Measurements from ENCODE around the gene MADD.

Gene MADD

DNA sequence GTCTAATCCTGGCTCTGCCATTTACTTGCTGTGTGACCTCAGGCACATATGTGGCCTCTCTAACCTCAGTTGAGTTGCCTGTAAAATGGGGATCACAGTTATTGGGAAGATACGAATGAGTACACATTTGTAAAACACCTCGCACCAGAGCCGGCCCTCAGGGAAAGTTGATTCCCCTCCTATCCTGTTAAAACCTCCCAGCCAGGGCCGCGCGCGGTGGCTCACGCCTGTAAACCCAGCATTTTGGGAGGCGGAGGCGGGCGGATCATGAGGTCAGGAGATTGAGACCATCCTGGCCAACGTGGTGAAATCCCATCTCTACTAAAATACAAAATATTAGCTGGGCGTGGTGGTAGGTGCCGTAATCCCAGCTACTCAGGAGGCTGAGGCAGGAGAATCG, 90.4 kb downstream of the MADD start:
- no peak for DNase-seq

DNA sequence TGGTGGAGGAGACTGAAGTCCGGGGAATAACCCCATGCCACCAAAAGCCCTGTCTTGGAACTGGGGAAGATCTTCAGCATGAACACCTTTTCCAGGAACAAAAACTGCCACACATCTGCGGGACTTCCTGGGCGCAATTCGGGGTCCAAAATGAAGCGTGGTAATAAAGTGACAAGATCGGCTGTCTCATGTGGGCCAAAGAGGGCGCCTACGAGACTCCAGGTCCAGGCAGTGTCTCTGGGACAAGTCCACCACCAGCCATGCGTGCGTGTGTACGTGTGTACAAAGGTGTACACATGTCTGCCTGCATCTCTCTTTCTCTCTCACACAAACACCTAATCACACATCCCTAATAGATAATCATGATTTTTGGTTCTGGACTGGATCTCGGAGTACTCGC, 91.5 kb downstream of the MADD start:
- DNase-seq: no peak

DNA sequence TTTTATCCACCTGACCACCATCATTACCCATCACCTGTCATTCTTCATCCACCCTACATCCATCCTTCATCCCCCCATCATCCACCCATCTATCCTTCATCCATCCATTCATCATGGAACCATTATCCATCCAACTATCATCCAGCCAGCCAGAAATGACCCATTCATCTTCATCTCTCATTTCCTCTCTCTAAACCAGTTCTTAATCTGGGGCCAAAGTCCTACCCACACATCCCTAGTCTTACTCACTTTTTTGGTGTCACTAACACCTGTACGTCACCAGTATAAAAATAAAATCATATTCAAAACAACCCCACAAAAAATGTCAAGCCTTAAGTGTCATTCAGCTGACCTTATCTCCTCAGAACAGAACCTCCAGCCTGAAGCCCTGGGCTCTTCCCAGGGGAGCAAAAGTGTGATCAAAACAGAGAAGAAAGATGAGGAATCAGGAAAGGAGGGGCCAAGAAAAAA, 96.1 kb downstream of the MADD start:
- DNase-seq: no peak

DNA sequence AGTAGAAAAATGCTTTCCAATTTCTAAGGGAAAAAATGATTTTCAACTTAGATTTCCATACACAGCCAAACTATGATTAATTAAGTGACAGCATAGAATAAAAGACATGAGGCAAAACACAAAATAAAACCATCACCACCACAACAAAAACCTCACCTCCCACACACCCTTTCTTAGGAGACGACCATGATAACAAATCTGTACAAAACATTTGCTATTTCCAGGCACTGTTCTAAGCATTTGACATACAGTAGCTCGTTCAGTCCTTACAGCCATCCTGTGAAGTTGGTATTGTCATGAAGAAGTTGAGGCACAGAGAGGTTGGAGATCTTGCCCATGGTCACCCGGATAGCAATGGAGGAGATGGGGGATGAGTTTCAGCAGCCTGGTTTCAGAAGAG, 99.7 kb downstream of the MADD start:
- DNase-seq: no peak

DNA sequence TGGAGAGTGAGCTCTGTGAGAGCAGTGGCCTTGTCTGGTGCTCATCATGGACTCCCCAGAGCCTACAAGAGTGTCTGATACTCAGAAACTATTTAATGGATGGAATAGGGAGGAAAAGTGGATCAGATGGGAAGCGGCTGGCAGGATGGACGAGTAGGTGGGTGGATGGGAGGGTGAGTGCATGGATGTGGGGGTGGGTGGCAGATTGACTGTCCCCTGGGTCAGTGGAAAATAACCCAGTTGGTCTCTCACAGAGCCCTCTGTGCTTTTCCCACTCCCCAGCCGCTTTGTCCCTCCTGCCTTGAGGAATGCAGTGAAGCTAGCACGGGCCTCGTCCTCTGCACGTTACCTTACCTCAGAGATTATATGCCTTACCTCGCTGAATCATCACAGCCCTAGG, 102.5 kb downstream of the MADD start:
- no peak for DNase-seq

DNA sequence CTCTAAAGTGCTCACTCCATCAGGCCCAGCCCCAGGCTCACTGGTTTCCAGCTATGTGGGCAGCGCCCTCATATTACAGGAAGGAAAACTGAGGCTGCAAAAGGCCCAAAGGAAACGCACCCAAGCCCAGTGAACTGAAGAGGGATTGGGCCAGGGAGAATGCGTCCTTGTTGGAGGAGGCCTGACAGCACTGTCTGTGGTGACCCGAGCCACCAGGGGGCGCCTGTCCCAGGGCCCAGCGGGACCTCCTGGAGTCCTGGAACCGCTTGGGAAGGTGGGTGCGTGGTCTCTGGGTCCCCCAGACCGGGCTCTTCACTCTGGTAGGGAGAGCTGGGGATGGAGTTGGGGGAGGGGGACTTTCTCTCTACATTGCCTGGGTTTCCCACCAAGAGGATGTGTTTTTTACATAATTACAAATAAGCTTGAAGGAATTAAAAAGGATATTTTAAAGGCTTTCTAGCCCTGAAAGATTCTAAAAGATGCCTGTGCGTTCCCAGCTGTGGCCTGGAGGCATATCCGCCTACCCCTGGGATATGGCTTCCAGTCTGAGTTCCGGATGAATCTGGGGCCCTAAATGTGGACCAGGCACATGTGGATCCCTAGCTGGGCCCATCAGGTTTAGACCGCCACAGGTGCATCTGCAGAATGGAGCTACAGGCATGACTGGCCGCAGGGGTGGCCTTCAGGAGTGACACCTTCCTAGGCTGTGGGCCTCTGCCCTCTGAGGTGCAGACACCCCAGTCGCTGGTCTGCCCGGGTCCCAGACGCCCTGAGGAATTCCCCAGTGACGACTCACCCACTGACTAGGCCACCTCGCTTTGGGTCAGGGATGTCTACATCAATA, 104.2 kb downstream of the MADD start:
- DNase-seq: peak; percentile 64 to 68

DNA sequence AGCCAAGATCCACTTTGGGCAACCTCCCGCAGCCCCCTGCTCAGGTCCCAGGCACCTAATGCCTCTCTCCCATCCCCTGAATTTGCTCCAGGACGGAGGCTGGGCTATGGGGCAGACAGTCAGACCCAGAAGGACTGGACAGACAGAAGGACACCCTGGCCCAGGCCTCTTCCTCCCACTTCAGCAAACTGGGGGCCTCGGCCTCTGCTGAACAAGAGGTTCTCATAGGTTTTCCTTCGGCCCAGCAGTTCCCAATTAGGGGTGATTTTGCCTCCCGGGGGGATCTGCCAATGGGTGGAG, 104.7 kb downstream of the MADD start:
- no peak for DNase-seq

DNA sequence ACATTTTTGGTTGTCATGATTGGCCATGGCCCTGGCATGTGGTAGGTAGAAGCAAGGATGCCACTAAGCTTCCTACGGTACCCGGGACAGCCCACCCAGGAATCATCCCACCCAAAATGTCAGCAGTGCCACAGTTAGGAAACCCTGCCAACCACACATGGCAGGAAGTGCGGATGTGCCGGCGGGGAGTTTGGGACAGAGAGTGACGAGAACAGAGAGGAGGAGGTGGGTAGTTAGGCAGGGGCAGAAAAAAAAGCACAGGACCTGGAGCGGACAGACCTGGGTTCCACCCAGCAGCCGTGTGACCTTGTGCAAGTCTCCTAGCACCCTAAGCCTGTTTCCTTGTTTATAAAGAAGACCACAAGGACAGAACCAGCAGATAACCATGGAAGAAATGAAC, 105.1 kb downstream of the MADD start:
- no peak for DNase-seq

DNA sequence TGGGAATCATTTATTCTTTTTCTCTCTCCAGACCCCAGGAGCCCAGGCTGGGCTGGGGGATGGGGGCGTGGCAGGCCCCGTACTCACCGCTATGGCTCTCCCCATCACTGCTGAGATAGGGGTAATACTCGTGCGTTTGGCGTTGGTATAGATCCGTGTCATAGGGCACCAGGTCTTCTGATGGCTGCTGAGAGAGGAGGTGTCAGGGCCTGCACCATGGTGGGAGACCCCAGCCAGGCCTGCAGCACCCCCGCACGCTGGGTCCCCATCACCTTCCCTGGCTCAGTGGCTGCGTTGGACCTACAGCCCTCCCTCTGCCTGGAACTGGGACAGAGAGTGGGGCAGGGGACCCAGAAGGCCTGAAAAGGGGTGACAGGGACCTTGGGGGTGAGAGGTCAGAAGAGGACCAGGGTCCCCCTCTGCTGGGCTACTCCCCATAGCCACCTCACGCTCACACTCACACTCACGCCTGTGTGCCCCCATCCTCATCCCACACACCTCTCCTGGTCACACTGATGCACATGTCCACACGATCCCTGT, 105.7 kb downstream of the MADD start:
- DNase-seq: no peak

DNA sequence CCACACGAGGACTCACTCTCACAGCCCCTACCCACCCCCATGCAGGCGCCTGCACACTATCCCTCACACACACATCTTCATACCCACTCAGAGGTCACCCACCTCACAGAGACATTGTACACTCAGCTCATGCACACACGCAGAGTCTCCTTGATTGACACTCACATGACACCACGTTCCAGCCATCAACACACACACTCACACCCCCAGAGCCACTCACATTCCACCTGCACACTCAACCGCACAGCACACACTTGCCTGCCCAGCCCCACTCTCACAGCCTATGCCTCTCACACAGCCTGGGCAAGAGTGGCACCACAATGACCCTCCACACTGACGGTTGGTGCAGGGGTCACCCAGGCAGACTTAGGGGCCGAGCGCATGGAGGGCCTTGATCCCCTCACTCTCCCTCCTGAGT, 106.2 kb downstream of the MADD start:
- no peak for DNase-seq

DNA sequence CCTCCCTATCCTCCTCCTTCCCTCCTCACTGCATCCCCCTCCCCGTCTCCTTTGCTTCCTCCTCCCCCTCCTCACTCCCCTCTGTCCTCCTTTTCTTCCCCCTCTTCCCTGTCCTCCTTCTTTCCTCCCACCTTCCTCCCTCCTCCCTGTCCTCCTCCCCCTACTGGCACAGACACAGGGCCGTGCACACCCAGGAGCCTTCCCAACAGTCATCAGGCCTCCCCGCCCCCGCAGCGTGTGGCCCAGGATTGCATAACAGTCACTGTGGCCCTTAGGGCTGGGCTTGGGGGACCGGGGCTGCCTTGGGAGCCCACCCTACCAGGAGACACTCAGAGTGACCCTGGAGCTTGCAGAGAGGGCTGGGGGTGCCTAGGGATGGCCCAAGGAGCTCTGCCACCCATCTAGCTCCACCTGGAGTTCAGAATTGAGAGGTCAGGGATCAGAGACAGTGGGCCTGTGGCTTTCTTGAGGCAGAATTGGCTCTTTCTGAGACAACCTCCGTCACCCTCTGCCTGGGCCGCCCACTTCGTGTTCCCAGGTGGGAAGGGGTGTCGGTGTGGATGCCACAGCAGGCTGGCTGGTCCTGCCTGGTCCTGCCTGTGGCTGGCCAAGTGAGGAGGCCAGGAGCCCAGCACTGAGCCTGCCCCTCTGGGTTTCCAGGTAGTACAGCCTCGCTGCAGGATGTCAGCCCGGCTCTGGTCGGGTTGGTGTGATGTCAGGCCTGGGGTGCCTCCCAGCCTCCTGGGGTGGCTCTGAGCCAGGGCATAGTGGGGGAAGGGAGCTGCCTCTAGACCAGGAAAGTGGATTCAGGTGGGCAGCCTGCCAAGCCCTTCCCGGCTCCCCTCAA, 106.8 kb downstream of the MADD start:
- no peak for DNase-seq

DNA sequence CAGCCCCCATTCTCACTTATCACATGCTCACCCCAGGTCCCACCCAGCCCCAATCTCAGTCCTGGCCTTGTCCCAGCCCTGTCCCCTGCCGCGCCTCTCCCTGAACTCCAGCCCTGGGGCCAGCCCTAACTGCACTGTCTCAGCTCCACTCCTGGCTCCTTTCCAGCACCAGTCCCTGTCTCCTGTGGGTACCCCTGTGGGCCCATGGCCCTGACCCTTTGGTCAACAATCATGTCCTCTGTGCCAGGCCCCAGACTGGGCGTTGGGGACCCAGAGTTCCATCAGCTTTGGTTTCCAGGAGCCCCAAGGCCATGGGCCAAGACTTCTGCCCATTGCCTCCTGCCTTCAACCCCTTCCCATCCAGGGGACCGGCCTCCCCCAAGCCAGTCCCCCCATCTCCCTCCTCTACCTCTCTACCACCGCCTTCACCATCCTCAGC, 107.7 kb downstream of the MADD start:
- no peak for DNase-seq

DNA sequence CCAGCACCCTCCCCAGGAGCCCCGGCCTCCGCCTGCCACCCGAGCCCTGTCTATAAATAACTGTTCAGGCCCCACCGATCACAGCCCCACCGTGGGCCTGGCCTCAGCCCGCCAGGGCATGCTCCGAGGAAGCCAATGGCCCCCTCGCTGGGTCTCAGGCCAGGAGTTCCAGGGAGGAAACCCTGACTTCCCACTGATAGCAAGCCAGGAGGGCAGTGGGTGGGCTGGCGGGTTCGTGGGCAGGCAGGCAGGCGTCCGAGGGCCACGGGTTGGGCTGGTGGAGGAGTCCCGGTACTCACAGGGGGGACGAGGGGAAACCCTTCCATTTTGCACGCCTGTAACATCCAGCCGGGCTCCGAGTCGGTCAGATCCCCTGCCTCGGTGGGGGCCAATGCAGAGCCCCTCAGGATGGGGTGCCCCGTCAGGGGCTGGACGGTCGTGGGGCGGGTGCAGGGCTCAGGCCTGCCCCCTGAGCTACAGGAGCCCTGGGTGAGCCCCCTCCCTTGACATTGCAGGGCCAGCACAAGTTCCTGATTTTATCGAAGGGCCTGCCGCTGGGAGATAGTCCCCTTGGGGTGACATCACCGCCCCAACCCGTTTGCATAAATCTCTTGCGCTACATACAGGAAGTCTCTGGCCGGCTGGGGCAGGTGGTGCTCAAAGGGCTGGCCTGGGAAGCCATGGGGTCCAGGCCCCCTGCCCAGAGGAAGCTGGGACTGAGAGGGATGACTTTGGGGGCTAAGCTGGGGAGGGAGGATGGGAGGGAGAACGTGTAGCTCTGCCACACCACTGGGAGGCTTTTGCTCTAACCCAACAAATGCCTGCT, 108.3 kb downstream of the MADD start, which contains the start of gene SPI1:
SPI1 (minus strand) TSS at position 538 of the 826 bp plus-strand sequence; CDS start at position 344, 194 bp downstream.
- DNase-seq: no peak

DNA sequence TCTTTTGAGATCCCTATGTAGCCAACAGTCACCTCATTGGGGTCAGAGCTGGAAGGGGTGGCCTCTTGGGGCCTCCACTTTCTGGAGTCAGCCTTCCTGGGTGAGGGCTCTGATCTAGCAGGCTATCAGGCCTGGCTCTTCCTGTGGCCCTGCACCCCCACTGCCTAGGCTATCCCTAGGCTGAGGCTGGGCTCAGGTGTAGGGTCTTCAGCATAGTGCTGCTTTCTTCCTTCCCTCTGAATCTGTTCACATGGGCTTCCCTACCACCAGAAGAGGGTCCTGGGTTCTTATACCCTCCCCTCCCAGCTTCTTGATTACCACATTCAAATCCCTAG, 108.9 kb downstream of the MADD start:
- no peak for DNase-seq

DNA sequence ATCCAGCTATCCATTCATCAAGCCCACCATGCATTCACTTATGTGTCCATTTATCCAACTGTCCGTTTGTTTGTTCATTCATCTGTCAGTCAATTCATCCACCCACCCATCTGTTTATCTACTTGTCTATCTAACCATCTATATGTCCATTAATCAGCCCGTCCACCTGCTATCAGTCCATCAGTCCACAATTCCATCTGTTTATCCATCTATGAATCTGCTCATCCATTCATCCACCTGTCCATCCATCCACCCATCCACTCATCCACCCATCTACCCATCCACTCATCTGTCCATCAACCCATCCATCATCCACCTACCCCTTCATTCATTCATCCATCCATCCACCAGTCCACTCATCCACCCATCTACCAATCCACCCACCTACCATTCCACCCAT, 109.4 kb downstream of the MADD start:
- no peak for DNase-seq
